ENCODE measurements around the gene RASGRF1.

GRCh38 chr15:79122391-79122790, 31.8 kb upstream of the RASGRF1 start:
- TF ChIP-seq CTCF (IDR thresholded peaks at IDR 0.05) (no peak), POLR2A (IDR thresholded peaks at IDR 0.05) (no peak)

All from breast epithelium (tissue), 3 donors.